GM12864 (cell line): ENCODE measurements around the gene SH3BP5L.

Source experiments
- DNase-seq: peaks from one replicate; pipeline ENCODE4 v3.0.0-alpha.2; 2011; ENCODE audit warnings: low read depth
- H3K4me3 ChIP-seq: 2 replicates; pipeline ENCODE4 v1.5.1; 2011; ENCODE audit warnings: mild to moderate bottlenecking, low read depth, low read length, control low read depth
- TF ChIP-seq, protein P1 (sequence below): IDR thresholded peaks from 2 replicates; pipeline ENCODE4 v1.5.1; 2011; ENCODE audit warnings: low read depth, mild to moderate bottlenecking, moderate library complexity, low read length, control low read depth, inconsistent platforms; ENCODE audit errors: missing control alignments

The SH3BP5L gene

DNA sequence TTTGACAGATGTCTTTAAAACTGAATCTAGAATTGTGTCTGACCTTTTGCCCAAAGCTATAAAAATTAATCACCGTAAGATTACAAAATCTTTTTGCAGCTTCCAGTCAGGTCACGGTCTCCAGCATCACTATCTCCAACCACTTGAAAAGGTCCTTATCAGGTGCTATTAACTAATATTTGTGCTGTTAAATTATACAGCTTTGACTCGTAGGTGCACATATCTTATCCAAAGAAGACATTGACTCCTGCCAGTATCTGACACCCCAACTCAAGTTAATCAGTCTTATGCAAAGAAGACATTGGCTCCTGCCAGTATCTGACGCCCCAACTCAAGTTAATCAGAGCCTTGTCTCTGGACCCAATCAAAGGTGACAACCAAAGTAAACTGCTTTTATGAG, 50.3 kb downstream of the SH3BP5L start:
- DNase-seq, result no peak
- TF ChIP-seq, protein P1, sequence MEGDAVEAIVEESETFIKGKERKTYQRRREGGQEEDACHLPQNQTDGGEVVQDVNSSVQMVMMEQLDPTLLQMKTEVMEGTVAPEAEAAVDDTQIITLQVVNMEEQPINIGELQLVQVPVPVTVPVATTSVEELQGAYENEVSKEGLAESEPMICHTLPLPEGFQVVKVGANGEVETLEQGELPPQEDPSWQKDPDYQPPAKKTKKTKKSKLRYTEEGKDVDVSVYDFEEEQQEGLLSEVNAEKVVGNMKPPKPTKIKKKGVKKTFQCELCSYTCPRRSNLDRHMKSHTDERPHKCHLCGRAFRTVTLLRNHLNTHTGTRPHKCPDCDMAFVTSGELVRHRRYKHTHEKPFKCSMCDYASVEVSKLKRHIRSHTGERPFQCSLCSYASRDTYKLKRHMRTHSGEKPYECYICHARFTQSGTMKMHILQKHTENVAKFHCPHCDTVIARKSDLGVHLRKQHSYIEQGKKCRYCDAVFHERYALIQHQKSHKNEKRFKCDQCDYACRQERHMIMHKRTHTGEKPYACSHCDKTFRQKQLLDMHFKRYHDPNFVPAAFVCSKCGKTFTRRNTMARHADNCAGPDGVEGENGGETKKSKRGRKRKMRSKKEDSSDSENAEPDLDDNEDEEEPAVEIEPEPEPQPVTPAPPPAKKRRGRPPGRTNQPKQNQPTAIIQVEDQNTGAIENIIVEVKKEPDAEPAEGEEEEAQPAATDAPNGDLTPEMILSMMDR, result no peak
- no peak overlapping the region for H3K4me3 ChIP-seq
